HepG2 (cell line): ENCODE measurements around the gene PAQR7. TPM values are rescaled to one million over a fixed set of nuclear protein-coding genes. Genes with fewer than 3 reads are reported as not detected.

Experiments used
- CERS6 ChIP-seq: sonication (generic); formaldehyde crosslinking; IDR thresholded peaks from 2 replicates; pipeline ENCODE4 v1.5.0; 2020; ENCODE audit warnings: missing genetic modification reagents
- KLF13 ChIP-seq: sonication (generic); formaldehyde crosslinking; IDR thresholded peaks from 2 replicates; pipeline ENCODE4 v1.4.0; 2020; ENCODE audit warnings: mild to moderate bottlenecking, missing genetic modification reagents
- MXI1 ChIP-seq: IDR thresholded peaks from 3 replicates; pipeline ENCODE4 v1.6.1; 2012; ENCODE audit warnings: low read depth, low read length, inconsistent platforms, borderline replicate concordance
- NCOA5 ChIP-seq: sonication (generic); formaldehyde crosslinking; IDR thresholded peaks from 2 replicates; pipeline ENCODE4 v1.4.0; 2020; ENCODE audit warnings: missing genetic modification reagents
- SP5 ChIP-seq: IDR thresholded peaks from 2 replicates; pipeline ENCODE4 v1.6.1; 2016; ENCODE audit warnings: low read depth, borderline replicate concordance
- TFAP4 ChIP-seq: sonication (generic); IDR thresholded peaks from 2 replicates; pipeline ENCODE4 v1.6.1; 2016; ENCODE audit warnings: low read depth, borderline replicate concordance
- ZBTB2 ChIP-seq: sonication (generic); formaldehyde crosslinking; IDR thresholded peaks from 2 replicates; pipeline ENCODE4 v1.8.0; 2022; ENCODE audit warnings: low read depth, missing genetic modification reagents
- ZFP62 ChIP-seq: sonication (generic); formaldehyde crosslinking; IDR thresholded peaks from 2 replicates; pipeline ENCODE4 v1.4.0; 2020; ENCODE audit warnings: missing genetic modification reagents
- ZKSCAN5 ChIP-seq: sonication (generic); formaldehyde crosslinking; IDR thresholded peaks from 2 replicates; pipeline ENCODE4 v1.5.1; 2020; ENCODE audit warnings: mild to moderate bottlenecking, missing genetic modification reagents
- ZNF326 ChIP-seq: sonication (generic); formaldehyde crosslinking; IDR thresholded peaks from 2 replicates; pipeline ENCODE4 v1.4.0; 2020; ENCODE audit warnings: missing genetic modification reagents, borderline replicate concordance
- ZNF431 ChIP-seq: sonication (generic); formaldehyde crosslinking; IDR thresholded peaks from 2 replicates; pipeline ENCODE4 v1.9.0; 2022; ENCODE audit warnings: missing genetic modification reagents, low read depth, mild to moderate bottlenecking, borderline replicate concordance
- ZNF562 ChIP-seq: sonication (generic); formaldehyde crosslinking; IDR thresholded peaks from 2 replicates; pipeline ENCODE4 v1.8.0; 2022; ENCODE audit warnings: missing genetic modification reagents, borderline replicate concordance
- ZNF577 ChIP-seq: sonication (generic); formaldehyde crosslinking; IDR thresholded peaks from 2 replicates; pipeline ENCODE4 v1.4.0; 2020; ENCODE audit warnings: mild to moderate bottlenecking, low read depth, missing genetic modification reagents, borderline replicate concordance
- ZNF619 ChIP-seq: sonication (generic); formaldehyde crosslinking; IDR thresholded peaks from 2 replicates; pipeline ENCODE4 v1.4.0; 2020; ENCODE audit warnings: mild to moderate bottlenecking, missing genetic modification reagents
- polyA plus RNA-seq, 8 experiments: library from polyadenylated mRNA; depleted of rRNA in 3 of 8; stranded (reverse) in 7 of 8; unstranded in 1 of 8; fragments of >200 nt; fragmentation: Illumina TruSeq in 4 of 8; extraction: Trizol in 4 of 8; gene quantifications; 2 replicates each; pipeline versions ENCODE4 v1.2.1 to v1.2.3, GENCODE V29; 2011 to 2016; ENCODE audit warnings: low read depth in 4 of 8, missing spikeins in 1 of 8, mixed read lengths in 1 of 8; ENCODE audit not compliant: insufficient read depth in 1 of 8
- total RNA-seq, 5 experiments: library from RNA; depleted of rRNA; stranded (reverse); fragments of >200 nt; fragmentation: Illumina TruSeq; extraction: Trizol; gene quantifications; 2 replicates each; pipeline ENCODE4 v1.2.3, GENCODE V29; 2016; ENCODE audit warnings: low read depth in 1 of 5
- TF ChIP-seq, protein P1 (sequence below): sonication (generic); formaldehyde crosslinking; IDR thresholded peaks from 2 replicates; pipeline ENCODE4 v1.8.1; 2022; ENCODE audit warnings: mild to moderate bottlenecking, missing genetic modification reagents
- TF ChIP-seq, protein P2 (sequence below): sonication (generic); formaldehyde crosslinking; IDR thresholded peaks from 2 replicates; pipeline ENCODE4 v1.4.0; 2020; ENCODE audit warnings: missing genetic modification reagents
- TF ChIP-seq, protein P3 (sequence below): sonication (generic); formaldehyde crosslinking; IDR thresholded peaks from 2 replicates; pipeline ENCODE4 v1.5.1; 2020; ENCODE audit warnings: mild to moderate bottlenecking, missing genetic modification reagents, moderate library complexity
- TF ChIP-seq, protein P4 (sequence below), 2 experiments: IDR thresholded peaks; 2 replicates each; pipeline ENCODE4 v1.6.1; 2011 to 2012; ENCODE audit warnings: low read length in 2 of 2, borderline replicate concordance in 1 of 2, low read depth in 1 of 2, mild to moderate bottlenecking in 1 of 2, moderate library complexity in 1 of 2

Gene PAQR7
- total and polyA plus RNA-seq, 2 of the 13 experiments (the other 11 are each of a cell fraction or from before 2014, with no cell fraction given) = 13.2 to 16.6 TPM

GRCh38 chr1:25904943-25905679 lies 29.6 kb upstream of the PAQR7 start (continued):
- TF ChIP-seq TFAP4 = no peak
- no peak for TF ChIP-seq ZFP62 (CRISPR knock-in tag)
- no peak for TF ChIP-seq ZNF562 (CRISPR knock-in tag)
- TF ChIP-seq ZNF326 = no peak
- TF ChIP-seq SP5 (CRISPR knock-in tag) = no peak
- no peak for TF ChIP-seq ZNF577 (CRISPR knock-in tag)
- TF ChIP-seq, protein P1, sequence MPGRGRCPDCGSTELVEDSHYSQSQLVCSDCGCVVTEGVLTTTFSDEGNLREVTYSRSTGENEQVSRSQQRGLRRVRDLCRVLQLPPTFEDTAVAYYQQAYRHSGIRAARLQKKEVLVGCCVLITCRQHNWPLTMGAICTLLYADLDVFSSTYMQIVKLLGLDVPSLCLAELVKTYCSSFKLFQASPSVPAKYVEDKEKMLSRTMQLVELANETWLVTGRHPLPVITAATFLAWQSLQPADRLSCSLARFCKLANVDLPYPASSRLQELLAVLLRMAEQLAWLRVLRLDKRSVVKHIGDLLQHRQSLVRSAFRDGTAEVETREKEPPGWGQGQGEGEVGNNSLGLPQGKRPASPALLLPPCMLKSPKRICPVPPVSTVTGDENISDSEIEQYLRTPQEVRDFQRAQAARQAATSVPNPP (CRISPR knock-in tag) = no peak
- TF ChIP-seq, protein P2, sequence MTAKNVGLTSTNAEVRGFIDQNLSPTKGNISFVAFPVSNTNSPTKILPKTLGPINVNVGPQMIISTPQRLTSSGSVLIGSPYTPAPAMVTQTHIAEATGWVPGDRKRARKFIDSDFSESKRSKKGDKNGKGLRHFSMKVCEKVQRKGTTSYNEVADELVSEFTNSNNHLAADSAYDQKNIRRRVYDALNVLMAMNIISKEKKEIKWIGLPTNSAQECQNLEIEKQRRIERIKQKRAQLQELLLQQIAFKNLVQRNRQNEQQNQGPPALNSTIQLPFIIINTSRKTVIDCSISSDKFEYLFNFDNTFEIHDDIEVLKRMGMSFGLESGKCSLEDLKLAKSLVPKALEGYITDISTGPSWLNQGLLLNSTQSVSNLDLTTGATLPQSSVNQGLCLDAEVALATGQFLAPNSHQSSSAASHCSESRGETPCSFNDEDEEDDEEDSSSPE (CRISPR knock-in tag) = peak; percentile 93
- TF ChIP-seq, protein P3, sequence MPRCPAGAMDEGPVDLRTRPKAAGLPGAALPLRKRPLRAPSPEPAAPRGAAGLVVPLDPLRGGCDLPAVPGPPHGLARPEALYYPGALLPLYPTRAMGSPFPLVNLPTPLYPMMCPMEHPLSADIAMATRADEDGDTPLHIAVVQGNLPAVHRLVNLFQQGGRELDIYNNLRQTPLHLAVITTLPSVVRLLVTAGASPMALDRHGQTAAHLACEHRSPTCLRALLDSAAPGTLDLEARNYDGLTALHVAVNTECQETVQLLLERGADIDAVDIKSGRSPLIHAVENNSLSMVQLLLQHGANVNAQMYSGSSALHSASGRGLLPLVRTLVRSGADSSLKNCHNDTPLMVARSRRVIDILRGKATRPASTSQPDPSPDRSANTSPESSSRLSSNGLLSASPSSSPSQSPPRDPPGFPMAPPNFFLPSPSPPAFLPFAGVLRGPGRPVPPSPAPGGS (CRISPR knock-in tag) = no peak
- no peak for TF ChIP-seq KLF13 (CRISPR knock-in tag)
- TF ChIP-seq ZBTB2 = 0 out of 2 replicates have a peak, but pooled peaks have one; percentile 33
- peak; percentile 61; the same call in 1 of the 3 replicates for TF ChIP-seq MXI1
- no peak for TF ChIP-seq ZKSCAN5 (CRISPR knock-in tag)
- no peak for TF ChIP-seq ZNF619
- TF ChIP-seq, protein P4, sequence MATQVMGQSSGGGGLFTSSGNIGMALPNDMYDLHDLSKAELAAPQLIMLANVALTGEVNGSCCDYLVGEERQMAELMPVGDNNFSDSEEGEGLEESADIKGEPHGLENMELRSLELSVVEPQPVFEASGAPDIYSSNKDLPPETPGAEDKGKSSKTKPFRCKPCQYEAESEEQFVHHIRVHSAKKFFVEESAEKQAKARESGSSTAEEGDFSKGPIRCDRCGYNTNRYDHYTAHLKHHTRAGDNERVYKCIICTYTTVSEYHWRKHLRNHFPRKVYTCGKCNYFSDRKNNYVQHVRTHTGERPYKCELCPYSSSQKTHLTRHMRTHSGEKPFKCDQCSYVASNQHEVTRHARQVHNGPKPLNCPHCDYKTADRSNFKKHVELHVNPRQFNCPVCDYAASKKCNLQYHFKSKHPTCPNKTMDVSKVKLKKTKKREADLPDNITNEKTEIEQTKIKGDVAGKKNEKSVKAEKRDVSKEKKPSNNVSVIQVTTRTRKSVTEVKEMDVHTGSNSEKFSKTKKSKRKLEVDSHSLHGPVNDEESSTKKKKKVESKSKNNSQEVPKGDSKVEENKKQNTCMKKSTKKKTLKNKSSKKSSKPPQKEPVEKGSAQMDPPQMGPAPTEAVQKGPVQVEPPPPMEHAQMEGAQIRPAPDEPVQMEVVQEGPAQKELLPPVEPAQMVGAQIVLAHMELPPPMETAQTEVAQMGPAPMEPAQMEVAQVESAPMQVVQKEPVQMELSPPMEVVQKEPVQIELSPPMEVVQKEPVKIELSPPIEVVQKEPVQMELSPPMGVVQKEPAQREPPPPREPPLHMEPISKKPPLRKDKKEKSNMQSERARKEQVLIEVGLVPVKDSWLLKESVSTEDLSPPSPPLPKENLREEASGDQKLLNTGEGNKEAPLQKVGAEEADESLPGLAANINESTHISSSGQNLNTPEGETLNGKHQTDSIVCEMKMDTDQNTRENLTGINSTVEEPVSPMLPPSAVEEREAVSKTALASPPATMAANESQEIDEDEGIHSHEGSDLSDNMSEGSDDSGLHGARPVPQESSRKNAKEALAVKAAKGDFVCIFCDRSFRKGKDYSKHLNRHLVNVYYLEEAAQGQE (IDR thresholded peaks at IDR 0.05; ENCODE audit: borderline replicate concordance in 1 of 2, low read depth in 1 of 2, low read length in 2 of 2) = no peak
- TF ChIP-seq NCOA5 (CRISPR knock-in tag) = no peak
- TF ChIP-seq CERS6 (CRISPR knock-in tag) = no peak
- no peak for TF ChIP-seq ZNF431 (CRISPR knock-in tag)
